ENCODE measurements around the gene DOCK4.

DOCK4 gene

DNA sequence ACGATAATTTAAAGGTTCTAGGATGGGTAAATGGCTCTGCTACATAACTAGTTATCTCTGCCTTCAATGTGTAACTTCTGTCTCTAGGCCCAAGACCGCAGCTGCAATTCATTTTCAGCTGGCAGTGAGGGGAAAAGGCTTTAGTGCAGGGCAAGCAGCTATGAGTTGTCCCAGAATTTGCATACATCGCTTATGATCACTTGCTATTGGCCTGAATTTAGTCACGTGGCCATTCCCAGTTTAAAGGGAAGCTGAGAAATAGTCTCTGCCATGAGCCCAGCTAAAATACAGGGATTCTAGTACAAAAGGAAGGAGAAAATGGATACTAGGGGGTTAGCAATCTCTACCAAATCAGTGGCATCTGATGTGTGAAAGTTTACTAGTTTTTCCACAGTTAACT is 498.1 kb downstream of the DOCK4 start:
- Histone ChIP-seq H3K9me3 (ENCODE audit: insufficient read depth, low read depth, low read length) (no peaks in the 10 kb centered on the region), H3K4me2 (ENCODE audit: low read depth, low read length, poor library complexity, severe bottlenecking) (no peak overlapping the region), H3K36me3 (ENCODE audit: insufficient read depth, low read length) (no peaks in the 10 kb centered on the region), H3K9ac (ENCODE audit: low read depth, low read length, poor library complexity, severe bottlenecking) (no peak overlapping the region), H3K4me1 (ENCODE audit: insufficient read depth, low read length, poor library complexity, severe bottlenecking) (no peaks in the 10 kb centered on the region), H3K9me2 (replicated peaks; ENCODE audit: low read depth, low read length) (no peaks in the 10 kb centered on the region), H3K4me3 (ENCODE audit: low read length, poor library complexity, severe bottlenecking) (no peak overlapping the region), H3F3A (ENCODE audit: low read depth) (no peaks in the 10 kb centered on the region), H4K20me1 (ENCODE audit: insufficient read depth, low read length, poor library complexity, severe bottlenecking) (no peaks in the 10 kb centered on the region), H3K27me3 (ENCODE audit: insufficient read depth, low read length, poor library complexity, severe bottlenecking) (no peaks in the 10 kb centered on the region), H2AFZ (ENCODE audit: low read length) (no peak overlapping the region), H3K79me2 (ENCODE audit: insufficient read depth, low read length) (no peaks in the 10 kb centered on the region)
- TF ChIP-seq EZH2phosphoT487 (IDR thresholded peaks at IDR 0.05; ENCODE audit: borderline replicate concordance): no peak
- no peak for TF ChIP-seq CTCF (conservative IDR thresholded peaks at IDR 0.05; ENCODE audit: low read length)

- Histone ChIP-seq H3F3A (ENCODE audit: low read depth) (no peaks in the 10 kb centered on the region), H3K36me3 (ENCODE audit: insufficient read depth, low read length) (no peaks in the 10 kb centered on the region), H3K4me1 (ENCODE audit: insufficient read depth, low read length, poor library complexity, severe bottlenecking) (no peaks in the 10 kb centered on the region), H3K9me2 (replicated peaks; ENCODE audit: low read depth, low read length) (no peaks in the 10 kb centered on the region), H2AFZ (ENCODE audit: low read length) (no peak overlapping the region), H3K9ac (ENCODE audit: low read depth, low read length, poor library complexity, severe bottlenecking) (no peak overlapping the region), H3K4me2 (ENCODE audit: low read depth, low read length, poor library complexity, severe bottlenecking) (no peak overlapping the region), H3K79me2 (ENCODE audit: insufficient read depth, low read length) (no peaks in the 10 kb centered on the region), H3K9me3 (ENCODE audit: insufficient read depth, low read depth, low read length) (no peaks in the 10 kb centered on the region), H3K27me3 (ENCODE audit: insufficient read depth, low read length, poor library complexity, severe bottlenecking) (no peaks in the 10 kb centered on the region), H4K20me1 (ENCODE audit: insufficient read depth, low read length, poor library complexity, severe bottlenecking) (no peaks in the 10 kb centered on the region), H3K4me3 (ENCODE audit: low read length, poor library complexity, severe bottlenecking) (no peak overlapping the region)
- TF ChIP-seq CTCF (conservative IDR thresholded peaks at IDR 0.05; ENCODE audit: low read length) (no peak), EZH2phosphoT487 (IDR thresholded peaks at IDR 0.05; ENCODE audit: borderline replicate concordance) (no peak)
Observed at GRCh38 chr7:111705807-111706206, 500.4 kb downstream of the DOCK4 start.

DNA sequence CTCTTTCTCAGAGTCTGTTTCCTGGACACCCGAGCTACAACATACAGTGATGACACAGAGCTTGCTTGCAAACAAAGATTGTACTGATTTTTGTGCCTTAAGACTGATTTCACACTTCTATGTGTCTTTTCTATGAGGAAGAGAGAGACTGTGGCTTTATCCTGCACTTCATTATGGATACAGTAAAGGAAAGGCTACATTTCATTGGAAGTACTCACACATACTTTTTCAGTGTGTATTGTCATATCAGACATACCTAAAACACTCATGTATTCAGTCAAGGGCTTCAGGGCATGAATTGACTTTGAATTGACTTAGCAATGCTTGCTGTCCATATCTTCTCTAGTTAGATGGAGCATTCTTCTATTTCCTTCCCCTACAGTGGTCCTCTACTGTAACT is 508.4 kb downstream of the DOCK4 start:
- no peaks in the 10 kb centered on the region for H3K9me3 ChIP-seq (ENCODE audit: insufficient read depth, low read depth, low read length)
- H3K4me2 ChIP-seq (ENCODE audit: low read depth, low read length, poor library complexity, severe bottlenecking): no peak overlapping the region
- no peak overlapping the region for H2AFZ ChIP-seq (ENCODE audit: low read length)
- no peaks in the 10 kb centered on the region for H3K27me3 ChIP-seq (ENCODE audit: insufficient read depth, low read length, poor library complexity, severe bottlenecking)
- H3K79me2 ChIP-seq (ENCODE audit: insufficient read depth, low read length): no peaks in the 10 kb centered on the region
- no peaks in the 10 kb centered on the region for H3K36me3 ChIP-seq (ENCODE audit: insufficient read depth, low read length)
- TF ChIP-seq EZH2phosphoT487 (IDR thresholded peaks at IDR 0.05; ENCODE audit: borderline replicate concordance): no peak
- no peak for TF ChIP-seq CTCF (conservative IDR thresholded peaks at IDR 0.05; ENCODE audit: low read length)
- no peak overlapping the region for H3K4me3 ChIP-seq (ENCODE audit: low read length, poor library complexity, severe bottlenecking)
- H4K20me1 ChIP-seq (ENCODE audit: insufficient read depth, low read length, poor library complexity, severe bottlenecking): no peaks in the 10 kb centered on the region
- H3K4me1 ChIP-seq (ENCODE audit: insufficient read depth, low read length, poor library complexity, severe bottlenecking): no peaks in the 10 kb centered on the region
- H3K9ac ChIP-seq (ENCODE audit: low read depth, low read length, poor library complexity, severe bottlenecking): no peak overlapping the region
- no peaks in the 10 kb centered on the region for H3K9me2 ChIP-seq (replicated peaks; ENCODE audit: low read depth, low read length)
- H3F3A ChIP-seq (ENCODE audit: low read depth): no peaks in the 10 kb centered on the region
